PC-9 (cell line): Measurements from ENCODE around the gene RGS6. TPM values are rescaled to one million over a fixed set of nuclear protein-coding genes. Genes with fewer than 3 reads are reported as not detected.

Experiments
- BruUV-seq: library from RNA; stranded (reverse); fragments of 400-500 nt; replicated peaks from 2 replicates; lab custom pipeline; 2021; lab: Mats Ljungman, UMichigan
- CTCF ChIA-PET: fragments of 300-600 bp; sonication (Branson Sonifier 250); formaldehyde crosslinking; loops from one replicate; lab custom pipeline; 2022; ENCODE audit warnings: antibody characterized with exemption; lab: Charles Lee
- POLR2A ChIA-PET: fragments of 300-600 bp; sonication (Branson Sonifier 250); formaldehyde crosslinking; loops from one replicate; lab custom pipeline; 2022; ENCODE audit warnings: antibody characterized with exemption; ENCODE audit not compliant: unreplicated experiment; lab: Charles Lee
- DNase-seq, 2 experiments: peaks; one replicate each; pipeline versions ENCODE4 v3.0.0 to v3.0.0-alpha.2; 2015 to 2022; ENCODE audit warnings: mixed read lengths in 1 of 2
- H2AFZ ChIP-seq: fragments of 200-600 bp; sonication (generic); 2 replicates; pipeline ENCODE4 v1.8.1; 2017; ENCODE audit warnings: antibody characterized with exemption
- H3F3A ChIP-seq: fragments of 200-600 bp; sonication (generic); 2 replicates; pipeline ENCODE4 v1.8.1; 2017; ENCODE audit warnings: antibody characterized with exemption, mild to moderate bottlenecking, low read depth; ENCODE audit not compliant: insufficient read depth
- H3K27ac ChIP-seq: fragments of 200-600 bp; sonication (generic); 2 replicates; pipeline ENCODE4 v1.6.1; 2016; ENCODE audit warnings: mixed run types
- H3K27me3 ChIP-seq: fragments of 200-600 bp; sonication (generic); 2 replicates; pipeline ENCODE4 v1.6.1; 2016; ENCODE audit warnings: low read depth, mixed run types; ENCODE audit not compliant: insufficient read depth
- H3K36me3 ChIP-seq: fragments of 200-600 bp; sonication (generic); 2 replicates; pipeline ENCODE4 v1.6.1; 2016; ENCODE audit warnings: low read depth, mixed run types
- H3K4me1 ChIP-seq: fragments of 200-600 bp; sonication (generic); replicated peaks from 2 replicates; pipeline ENCODE4 v1.6.1; 2016; ENCODE audit warnings: mixed run types; ENCODE audit not compliant: insufficient read depth
- H3K4me2 ChIP-seq: fragments of 200-600 bp; sonication (generic); 2 replicates; pipeline ENCODE4 v1.6.1; 2017; ENCODE audit warnings: mixed run types
- H3K4me3 ChIP-seq: fragments of 200-600 bp; sonication (generic); 2 replicates; pipeline ENCODE4 v1.6.1; 2016; ENCODE audit warnings: mixed run types
- H3K79me2 ChIP-seq: fragments of 200-600 bp; sonication (generic); 2 replicates; pipeline ENCODE4 v1.6.1; 2017; ENCODE audit warnings: low read depth, mixed run types
- H3K9me2 ChIP-seq: fragments of 200-600 bp; sonication (generic); 2 replicates; pipeline ENCODE4 v1.8.1; 2017; ENCODE audit warnings: mild to moderate bottlenecking; ENCODE audit not compliant: insufficient read depth
- H3K9me3 ChIP-seq: fragments of 200-600 bp; sonication (generic); 2 replicates; pipeline ENCODE4 v1.8.1; 2016; ENCODE audit warnings: low read depth; ENCODE audit not compliant: insufficient read depth
- H4K20me1 ChIP-seq: fragments of 200-600 bp; sonication (generic); 2 replicates; pipeline ENCODE4 v1.8.1; 2017; ENCODE audit not compliant: insufficient read depth
- EZH2 ChIP-seq: fragments of 200-600 bp; sonication (generic); IDR thresholded peaks from 2 replicates; pipeline ENCODE4 v1.8.0; 2017; ENCODE audit warnings: antibody characterized with exemption, low read depth
- intact Hi-C: fragments of 100-400 bp; cut with micrococcal nuclease; formaldehyde crosslinking; loops from one replicate; pipeline ENCODE4 v1.10.0; 2022; ENCODE audit not compliant: unreplicated experiment
- total RNA-seq: library from RNA; stranded (reverse); gene quantifications from 2 replicates; pipeline ENCODE4 v1.2.3, GENCODE V29; 2021
- TF ChIP-seq, protein P1 (sequence below): fragments of 200-600 bp; sonication (generic); conservative IDR thresholded peaks from 2 replicates; pipeline ENCODE4 v1.6.1; 2017; ENCODE audit warnings: mixed run types, antibody characterized with exemption, mild to moderate bottlenecking, moderate library complexity

The RGS6 gene
- total RNA-seq, 1 experiment from 2014 or later, result not detected

DNA sequence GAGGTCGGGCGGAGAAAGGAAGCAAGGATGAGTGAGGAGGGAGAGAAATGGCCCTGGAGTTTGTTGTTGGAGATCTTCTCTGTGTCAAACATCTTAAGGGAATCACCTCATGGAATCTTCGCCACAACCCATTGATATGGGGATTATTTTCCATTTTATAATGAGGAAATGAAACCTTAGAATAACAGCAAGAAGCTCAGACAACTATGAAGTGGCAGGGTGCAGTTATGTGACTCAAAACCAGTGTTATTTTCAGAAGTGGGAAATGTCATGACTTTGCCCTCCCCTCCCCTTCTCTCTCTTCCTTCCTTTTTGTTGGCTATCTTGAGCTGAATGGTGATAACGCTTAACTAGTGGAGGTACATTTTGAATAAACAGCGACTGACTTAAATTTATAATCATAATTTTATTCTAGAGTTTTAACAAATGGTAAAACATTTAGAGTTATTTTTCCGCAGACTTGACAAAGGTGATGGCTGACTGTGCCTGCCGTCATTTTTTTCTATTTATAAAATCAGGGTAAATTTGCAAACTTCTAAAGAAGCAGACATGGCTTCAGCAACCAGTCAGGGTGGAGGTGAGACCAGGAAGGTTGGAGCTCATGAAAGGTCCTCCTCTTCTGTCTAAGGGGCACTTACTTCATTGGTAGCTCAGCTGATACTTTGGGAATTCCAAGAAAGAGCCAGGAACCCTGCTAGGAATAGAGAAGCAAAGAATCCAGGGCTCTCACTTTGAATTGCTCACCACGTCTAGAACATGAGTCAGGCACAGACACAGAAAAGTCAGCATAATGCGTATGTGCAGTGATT, 232.4 kb downstream of the RGS6 start:
- no peaks in the 10 kb centered on the region for H3F3A ChIP-seq
- no peak overlapping the region for H3K4me3 ChIP-seq
- ChIA-PET CTCF (no interaction called here), POLR2A (no interaction called here)
- TF ChIP-seq EZH2, result no peak
- TF ChIP-seq, protein P1, sequence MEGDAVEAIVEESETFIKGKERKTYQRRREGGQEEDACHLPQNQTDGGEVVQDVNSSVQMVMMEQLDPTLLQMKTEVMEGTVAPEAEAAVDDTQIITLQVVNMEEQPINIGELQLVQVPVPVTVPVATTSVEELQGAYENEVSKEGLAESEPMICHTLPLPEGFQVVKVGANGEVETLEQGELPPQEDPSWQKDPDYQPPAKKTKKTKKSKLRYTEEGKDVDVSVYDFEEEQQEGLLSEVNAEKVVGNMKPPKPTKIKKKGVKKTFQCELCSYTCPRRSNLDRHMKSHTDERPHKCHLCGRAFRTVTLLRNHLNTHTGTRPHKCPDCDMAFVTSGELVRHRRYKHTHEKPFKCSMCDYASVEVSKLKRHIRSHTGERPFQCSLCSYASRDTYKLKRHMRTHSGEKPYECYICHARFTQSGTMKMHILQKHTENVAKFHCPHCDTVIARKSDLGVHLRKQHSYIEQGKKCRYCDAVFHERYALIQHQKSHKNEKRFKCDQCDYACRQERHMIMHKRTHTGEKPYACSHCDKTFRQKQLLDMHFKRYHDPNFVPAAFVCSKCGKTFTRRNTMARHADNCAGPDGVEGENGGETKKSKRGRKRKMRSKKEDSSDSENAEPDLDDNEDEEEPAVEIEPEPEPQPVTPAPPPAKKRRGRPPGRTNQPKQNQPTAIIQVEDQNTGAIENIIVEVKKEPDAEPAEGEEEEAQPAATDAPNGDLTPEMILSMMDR, result no peak
- intact Hi-C loops, result no loop called here
- no peaks in the 10 kb centered on the region for H3K79me2 ChIP-seq
- no peak overlapping the region for H2AFZ ChIP-seq
- H3K27ac ChIP-seq, result no peak overlapping the region
- H3K36me3 ChIP-seq, result no peaks in the 10 kb centered on the region
- peaks cover 17% of the 10 kb centered on the region for H3K27me3 ChIP-seq
- no TSS peak for BruUV-seq
- peaks cover 4% of the 10 kb centered on the region; the same call in 1 of the 2 replicates for H3K9me3 ChIP-seq
- H4K20me1 ChIP-seq, result no peaks in the 10 kb centered on the region
- no peaks in the 10 kb centered on the region for H3K4me1 ChIP-seq
- no peak overlapping the region for H3K4me2 ChIP-seq
- no peak for DNase-seq
- H3K9me2 ChIP-seq, result no peaks in the 10 kb centered on the region

DNA sequence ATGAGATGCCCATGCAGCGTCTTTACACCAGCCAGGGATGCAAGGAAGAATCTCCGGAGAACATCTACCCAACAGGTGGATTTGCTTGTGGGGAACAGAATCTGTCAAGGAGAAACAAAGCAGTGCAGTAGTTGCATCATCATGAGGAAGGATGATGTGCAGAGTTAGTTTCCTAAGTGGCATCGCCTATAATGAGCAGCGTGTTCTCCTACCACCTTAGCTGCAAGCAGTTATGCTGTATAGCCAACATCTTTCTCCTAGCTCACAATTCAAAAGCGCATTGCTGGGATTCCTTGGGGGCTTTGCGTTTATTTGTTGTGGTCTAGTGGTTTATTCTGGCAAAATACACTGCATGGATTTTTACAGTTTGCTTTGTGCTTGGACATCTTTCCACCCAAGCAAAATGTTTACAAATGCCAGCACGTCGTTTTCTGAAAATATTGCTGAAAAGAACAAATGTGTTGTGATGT, 233.0 kb downstream of the RGS6 start:
- intact Hi-C loops, result no loop called here
- DNase-seq, result no peak
- Histone ChIP-seq H3K79me2 (no peaks in the 10 kb centered on the region), H2AFZ (no peak overlapping the region), H4K20me1 (no peaks in the 10 kb centered on the region), H3K36me3 (no peaks in the 10 kb centered on the region), H3K9me3 (peaks cover 5% of the 10 kb centered on the region; the same call in 1 of the 2 replicates), H3K4me3 (no peak overlapping the region), H3K9me2 (no peaks in the 10 kb centered on the region), H3F3A (no peaks in the 10 kb centered on the region), H3K4me1 (no peaks in the 10 kb centered on the region), H3K4me2 (no peak overlapping the region), H3K27me3 (peaks cover 17% of the 10 kb centered on the region), H3K27ac (no peak overlapping the region)
- CTCF ChIA-PET, result no interaction called here
- TF ChIP-seq, protein P1, result no peak
- no peak for TF ChIP-seq EZH2
- POLR2A ChIA-PET, result no interaction called here
- BruUV-seq, result no TSS peak

DNA sequence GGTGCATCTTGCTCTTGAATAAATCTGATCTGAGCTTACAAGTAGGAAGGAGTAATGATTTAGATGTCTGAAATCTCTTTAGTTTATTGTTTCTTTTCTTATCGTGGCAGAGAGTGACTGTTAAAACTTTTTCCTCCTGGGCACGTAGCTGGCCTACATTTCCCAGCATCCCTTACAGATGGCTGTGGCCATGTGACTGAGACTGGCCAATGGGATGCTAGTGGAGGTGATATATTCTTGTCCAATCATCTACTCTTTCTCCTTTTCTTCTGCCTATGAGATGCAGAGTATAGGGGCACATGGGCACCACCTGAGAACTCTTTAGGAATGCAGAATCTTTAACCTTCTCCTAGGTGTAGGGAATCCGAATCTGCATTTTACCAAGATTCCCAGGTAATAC, 237.3 kb downstream of the RGS6 start:
- CTCF ChIA-PET, result no interaction called here
- Histone ChIP-seq H3K27ac (no peak overlapping the region), H3K9me3 (peaks cover 5% of the 10 kb centered on the region; the same call in 1 of the 2 replicates), H3F3A (no peaks in the 10 kb centered on the region), H3K4me3 (no peak overlapping the region), H3K27me3 (peaks cover 12% of the 10 kb centered on the region; the same call in 1 of the 2 replicates), H3K4me1 (no peaks in the 10 kb centered on the region), H4K20me1 (no peaks in the 10 kb centered on the region), H3K4me2 (no peak overlapping the region), H3K36me3 (no peaks in the 10 kb centered on the region), H3K79me2 (no peaks in the 10 kb centered on the region), H3K9me2 (no peaks in the 10 kb centered on the region), H2AFZ (no peak overlapping the region)
- POLR2A ChIA-PET, result interaction anchor here (0.6 kb wide), 1 partner anchor 31 kb away, joined by 4 read pairs; no protein-coding TSS in a partner anchor
- intact Hi-C loops, result no loop called here
- no peak for DNase-seq
- BruUV-seq, result no TSS peak
- TF ChIP-seq EZH2, result no peak
- TF ChIP-seq, protein P1, result no peak
